ENCODE data around the gene APBA2.

DNA sequence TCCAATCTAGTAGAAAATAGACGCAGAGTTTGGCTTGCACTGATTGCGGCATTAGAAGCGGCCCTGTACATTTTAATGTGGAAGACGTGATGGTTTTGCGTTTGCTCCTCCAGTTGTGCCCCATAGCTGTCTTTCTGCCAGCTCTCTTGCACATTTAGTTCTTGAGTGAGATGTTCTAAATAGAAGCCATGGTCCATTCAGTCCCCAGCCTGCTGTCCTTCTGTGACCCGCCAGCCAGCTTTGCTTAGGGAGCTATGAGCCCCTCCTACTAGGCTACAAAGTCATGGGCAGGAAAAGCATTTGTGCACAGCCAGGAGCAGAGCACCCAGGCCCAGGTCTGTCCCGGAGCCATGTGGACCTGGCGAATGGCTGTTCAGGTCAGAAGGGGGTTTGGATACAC, 50.3 kb downstream of the APBA2 start:
- TF ChIP-seq, protein P1, sequence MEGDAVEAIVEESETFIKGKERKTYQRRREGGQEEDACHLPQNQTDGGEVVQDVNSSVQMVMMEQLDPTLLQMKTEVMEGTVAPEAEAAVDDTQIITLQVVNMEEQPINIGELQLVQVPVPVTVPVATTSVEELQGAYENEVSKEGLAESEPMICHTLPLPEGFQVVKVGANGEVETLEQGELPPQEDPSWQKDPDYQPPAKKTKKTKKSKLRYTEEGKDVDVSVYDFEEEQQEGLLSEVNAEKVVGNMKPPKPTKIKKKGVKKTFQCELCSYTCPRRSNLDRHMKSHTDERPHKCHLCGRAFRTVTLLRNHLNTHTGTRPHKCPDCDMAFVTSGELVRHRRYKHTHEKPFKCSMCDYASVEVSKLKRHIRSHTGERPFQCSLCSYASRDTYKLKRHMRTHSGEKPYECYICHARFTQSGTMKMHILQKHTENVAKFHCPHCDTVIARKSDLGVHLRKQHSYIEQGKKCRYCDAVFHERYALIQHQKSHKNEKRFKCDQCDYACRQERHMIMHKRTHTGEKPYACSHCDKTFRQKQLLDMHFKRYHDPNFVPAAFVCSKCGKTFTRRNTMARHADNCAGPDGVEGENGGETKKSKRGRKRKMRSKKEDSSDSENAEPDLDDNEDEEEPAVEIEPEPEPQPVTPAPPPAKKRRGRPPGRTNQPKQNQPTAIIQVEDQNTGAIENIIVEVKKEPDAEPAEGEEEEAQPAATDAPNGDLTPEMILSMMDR (IDR thresholded peaks at IDR 0.05) = no peak
- no peak for TF ChIP-seq POLR2A (IDR thresholded peaks at IDR 0.05)
